ENCODE measurements around the gene LRRC75A.
"Not testable (repeated sequence)": the region's sequence is repeated elsewhere in the genome, so short reads cannot be mapped to it uniquely, and the experiment has no call there.

The LRRC75A gene

GRCh38 chr17:16398270-16399267 is 93.4 kb downstream of the LRRC75A start:
- DNase-seq (ENCODE audit: low spot score): peak; percentile 80

GRCh38 chr17:16396693-16397092 is 95.3 kb downstream of the LRRC75A start:
- peak; percentile 54 for DNase-seq (ENCODE audit: low spot score)

- DNase-seq (ENCODE audit: low spot score): not testable (repeated sequence)
Observed at GRCh38 chr17:16395887-16396286, 96.1 kb downstream of the LRRC75A start.

- not testable (repeated sequence) for DNase-seq (ENCODE audit: low spot score)
Observed at GRCh38 chr17:16392491-16392890, 99.5 kb downstream of the LRRC75A start.

Measured in hematopoietic multipotent progenitor cell treated with erythropoietin and hydrocortisone succinate and interleukin-3 and kit ligand, for 15 days (in vitro differentiated cells).